NCI-H1105 (cell line): ENCODE measurements around the gene NOD1.
"Not testable (repeated sequence)": the region's sequence is repeated elsewhere in the genome, so short reads cannot be mapped to it uniquely, and the experiment has no call there.

Experiments used
- DNase-seq: peaks from one replicate; lab custom pipeline; 2025; lab: John Stamatoyannopoulos, UW

Gene NOD1

GRCh38 chr7:30412782-30413504 is 65.6 kb downstream of the NOD1 start:
- peak; percentile 7 for DNase-seq

GRCh38 chr7:30411897-30412296 is 66.7 kb downstream of the NOD1 start:
- DNase-seq = no peak

GRCh38 chr7:30411173-30411572 is 67.4 kb downstream of the NOD1 start:
- DNase-seq = no peak

DNA sequence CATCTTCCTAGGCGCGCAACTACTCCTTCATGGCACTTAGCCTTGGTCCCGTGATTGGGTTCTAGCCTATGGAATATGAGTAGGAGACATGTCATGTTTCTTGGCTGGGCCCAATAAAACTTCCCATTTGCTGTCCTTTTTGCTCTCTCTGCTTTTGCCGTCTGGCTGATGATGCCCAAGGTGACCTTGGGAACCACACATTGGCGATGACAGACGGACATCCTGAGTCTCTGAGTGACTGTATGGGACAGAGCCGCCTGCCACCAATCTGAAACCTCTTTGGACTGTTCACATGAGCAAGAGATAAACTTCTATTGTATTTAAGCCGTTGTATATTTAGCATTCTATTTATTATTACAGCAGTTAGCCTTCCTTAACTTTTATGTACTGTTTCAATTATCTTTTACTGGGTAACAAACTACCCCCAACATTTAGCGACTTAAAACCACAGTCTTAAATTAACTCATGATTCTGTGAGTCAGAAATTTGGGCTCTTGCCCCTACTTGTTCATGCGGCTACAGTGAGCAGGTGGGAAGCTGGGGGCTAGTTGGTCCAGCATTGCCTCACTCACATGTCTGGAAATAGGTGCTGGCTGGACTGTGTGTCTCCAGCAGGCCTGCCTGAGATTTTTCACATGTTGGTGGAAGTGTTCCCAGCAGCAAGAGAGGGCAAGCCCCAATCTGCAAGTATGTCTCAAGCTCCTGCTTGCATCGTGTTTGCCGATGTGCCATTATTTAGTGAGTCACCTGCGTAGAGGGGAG is 71.7 kb downstream of the NOD1 start:
- DNase-seq = no peak

GRCh38 chr7:30405179-30405578 is 73.4 kb downstream of the NOD1 start:
- DNase-seq = no peak

GRCh38 chr7:30403477-30403876 is 75.1 kb downstream of the NOD1 start:
- DNase-seq = no peak

GRCh38 chr7:30396389-30396788 is 82.2 kb downstream of the NOD1 start:
- DNase-seq = no peak

DNA sequence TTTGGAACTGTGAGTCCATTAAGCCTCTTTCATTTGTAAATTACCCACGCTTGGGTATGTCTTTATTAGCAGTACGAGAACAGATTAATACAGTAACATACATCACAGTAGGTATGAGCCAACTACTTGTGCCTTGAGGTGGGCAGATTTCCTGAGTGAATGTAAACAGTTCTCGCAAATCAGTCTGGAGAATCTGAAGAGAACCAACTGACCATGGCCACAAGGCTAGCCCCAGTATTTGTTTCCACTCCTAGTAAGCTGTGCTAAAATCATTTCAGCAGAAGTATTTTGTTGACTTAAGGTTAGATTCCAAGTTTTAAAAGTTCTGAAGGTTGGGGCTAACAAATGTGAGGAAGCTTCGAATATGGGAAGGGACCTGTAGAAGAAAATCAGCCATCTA is 82.9 kb downstream of the NOD1 start:
- no peak for DNase-seq

DNA sequence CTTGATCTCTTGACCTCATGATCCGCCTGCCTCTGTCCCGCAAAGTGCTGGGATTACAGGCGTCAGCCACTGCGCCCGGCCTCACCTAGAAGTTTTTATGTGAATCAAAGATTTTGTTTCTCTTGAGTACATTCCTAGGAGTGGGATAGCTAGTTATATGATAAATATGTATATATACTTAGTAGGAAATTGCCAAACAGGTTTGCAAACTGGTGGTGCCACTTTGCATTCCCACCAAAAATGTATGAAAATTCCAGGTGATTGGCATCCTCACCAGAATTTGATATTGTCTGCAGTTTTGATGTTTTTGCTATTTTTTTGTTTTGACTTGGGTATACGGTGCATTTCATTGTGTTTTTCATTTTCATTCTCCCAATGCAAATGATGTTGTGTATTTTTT is 86.8 kb downstream of the NOD1 start:
- DNase-seq = no peak

GRCh38 chr7:30390736-30391636 is 87.6 kb downstream of the NOD1 start:
- DNase-seq = no peak

DNA sequence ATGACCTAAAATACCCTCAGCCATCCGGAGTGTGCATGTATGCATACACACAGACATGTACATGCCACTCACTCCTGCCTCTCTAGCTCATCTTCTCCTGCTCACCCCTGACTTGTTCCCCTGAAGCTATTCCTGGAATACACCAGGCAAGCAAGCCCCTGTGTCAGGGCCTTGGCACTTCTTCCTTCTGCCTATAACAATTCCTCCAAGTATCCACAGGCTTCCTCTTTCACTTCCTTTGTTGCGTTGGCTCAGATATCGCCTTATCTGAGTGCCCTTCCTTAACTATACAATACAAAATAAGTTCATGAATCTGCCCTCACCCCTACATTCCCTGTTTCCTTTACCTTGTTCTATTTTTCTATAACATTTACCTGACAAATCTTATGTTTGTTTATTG is 88.8 kb downstream of the NOD1 start:
- no peak for DNase-seq

GRCh38 chr7:30382607-30383006 is 96.0 kb downstream of the NOD1 start:
- no peak for DNase-seq

- DNase-seq = not testable (repeated sequence)
Observed at GRCh38 chr7:30380824-30381223, 97.8 kb downstream of the NOD1 start.

GRCh38 chr7:30380294-30380693 is 98.3 kb downstream of the NOD1 start:
- no peak for DNase-seq

GRCh38 chr7:30379741-30380140 is 98.8 kb downstream of the NOD1 start:
- no peak for DNase-seq

- no peak for DNase-seq
Observed at GRCh38 chr7:30379131-30379530, 99.5 kb downstream of the NOD1 start.

- DNase-seq = no peak
Observed at GRCh38 chr7:30378275-30378674, 100.3 kb downstream of the NOD1 start.
